ENCODE data around the gene SWAP70. TPM values are rescaled to one million over a fixed set of nuclear protein-coding genes. Genes with fewer than 3 reads are reported as not detected.

SWAP70 gene
- total and polyA plus RNA-seq, 2 of the 13 experiments (the other 11 are each of a cell fraction or from before 2014, with no cell fraction given) = 4.6 to 8.7 TPM

DNA sequence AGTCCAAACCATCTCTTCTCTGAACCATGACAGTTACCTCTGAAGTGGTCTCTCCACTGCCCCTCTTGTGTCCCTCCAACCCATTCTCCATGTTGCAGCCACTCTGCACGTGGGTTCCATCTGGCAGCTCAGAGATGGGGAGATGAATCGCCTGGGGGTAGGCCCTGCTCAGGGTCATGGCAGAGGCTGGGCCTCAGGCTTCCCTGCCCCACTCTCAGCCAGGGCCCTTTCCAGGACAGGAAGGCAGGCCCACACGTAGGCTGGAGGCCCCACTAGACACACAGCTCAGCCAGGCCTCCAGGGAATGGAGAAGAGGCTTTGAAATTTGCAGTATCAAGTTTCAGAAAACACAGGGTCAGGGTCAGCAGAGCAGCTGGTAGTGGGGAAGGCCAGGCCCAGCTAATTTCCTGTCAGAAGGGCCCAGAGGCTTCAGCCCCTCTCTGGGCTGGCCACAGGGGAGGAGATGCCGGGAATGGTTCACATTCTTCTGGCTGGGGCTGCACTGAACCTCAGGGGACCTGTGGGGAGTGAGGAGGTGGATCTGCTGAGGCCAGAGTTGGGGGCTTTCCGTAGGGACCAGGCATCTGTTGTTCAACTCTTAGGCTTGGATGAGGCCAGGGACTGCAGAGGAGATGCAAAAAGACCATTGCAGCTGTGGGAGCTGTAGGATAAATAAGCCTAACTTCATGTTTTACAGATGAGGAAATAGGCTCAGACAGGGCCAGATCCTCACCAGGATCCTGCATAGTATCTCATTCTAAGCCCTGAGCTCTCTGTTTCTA, 101.6 kb downstream of the SWAP70 start (continued):
- TF ChIP-seq TCF12 (IDR thresholded peaks at IDR 0.05) (no peak), TCF12 (CRISPR knock-in tag; IDR thresholded peaks at IDR 0.05) (peak; percentile 65; the same call in 1 of the 2 replicates), ZNF841 (CRISPR knock-in tag; IDR thresholded peaks at IDR 0.05; ENCODE audit: borderline replicate concordance) (no peak), ZNF501 (CRISPR knock-in tag; IDR thresholded peaks at IDR 0.05) (peak; percentile 96; the same call in 1 of the 2 replicates), TOE1 (CRISPR knock-in tag; IDR thresholded peaks at IDR 0.05) (no peak), HDAC1 (CRISPR knock-in tag; IDR thresholded peaks at IDR 0.05) (peak; percentile 90), HMG20B (CRISPR knock-in tag; conservative IDR thresholded peaks at IDR 0.05) (peak; percentile 53; the same call in 1 of the 2 replicates), ZFP62 (CRISPR knock-in tag; IDR thresholded peaks at IDR 0.05) (no peak), MYNN (CRISPR knock-in tag; IDR thresholded peaks at IDR 0.05; ENCODE audit: low read depth) (no peak), DRAP1 (CRISPR knock-in tag; IDR thresholded peaks at IDR 0.05) (peak; percentile 73), ZNF773 (CRISPR knock-in tag; IDR thresholded peaks at IDR 0.05; ENCODE audit: borderline replicate concordance) (0 out of 2 replicates have a peak, but pooled peaks have one; percentile 15), TEF (CRISPR knock-in tag; IDR thresholded peaks at IDR 0.05) (no peak), ZNF431 (CRISPR knock-in tag; IDR thresholded peaks at IDR 0.05; ENCODE audit: borderline replicate concordance, low read depth) (peak; percentile 64), POLR2A (IDR thresholded peaks at IDR 0.05; ENCODE audit: insufficient read depth in 1 of 2, low read depth in 2 of 2, low read length in 2 of 2) (0 out of 4 replicates have a peak, but pooled peaks of 1 of the 2 experiments have one; percentile 13), HNRNPUL1 (IDR thresholded peaks at IDR 0.05; ENCODE audit: low read depth, low read length) (no peak), ZNF44 (CRISPR knock-in tag; IDR thresholded peaks at IDR 0.05) (no peak), ZNF816 (CRISPR knock-in tag; IDR thresholded peaks at IDR 0.05; ENCODE audit: borderline replicate concordance) (peak; percentile 91; the same call in 1 of the 2 replicates), ZBTB38 (CRISPR knock-in tag; IDR thresholded peaks at IDR 0.05) (peak; percentile 87), NR2F2 (IDR thresholded peaks at IDR 0.05; ENCODE audit: borderline replicate concordance, low read depth) (peak; percentile 89), CBX2 (IDR thresholded peaks at IDR 0.05; ENCODE audit: low read depth, low read length) (no peak), CBX2 (CRISPR knock-in tag; IDR thresholded peaks at IDR 0.05; ENCODE audit: low read depth) (no peak), ZMYM2 (CRISPR knock-in tag; IDR thresholded peaks at IDR 0.05) (peak; percentile 90), NKX3-1 (CRISPR knock-in tag; IDR thresholded peaks at IDR 0.05) (peak; percentile 66; the same call in 1 of the 2 replicates), PPARG (CRISPR knock-in tag; conservative IDR thresholded peaks at IDR 0.05) (peak; percentile 79; the same call in 1 of the 2 replicates), ZNF570 (CRISPR knock-in tag; IDR thresholded peaks at IDR 0.05; ENCODE audit: borderline replicate concordance) (no peak), ZNF569 (CRISPR knock-in tag; IDR thresholded peaks at IDR 0.05; ENCODE audit: borderline replicate concordance) (no peak), REPIN1 (CRISPR knock-in tag; IDR thresholded peaks at IDR 0.05; ENCODE audit: borderline replicate concordance, low read depth) (peak; percentile 84), AGO1 (IDR thresholded peaks at IDR 0.05; ENCODE audit: low read depth, low read length, poor library complexity, severe bottlenecking) (no peak), RARG (CRISPR knock-in tag; IDR thresholded peaks at IDR 0.05; ENCODE audit: low read depth) (no peak)
- TF ChIP-seq, protein P1, sequence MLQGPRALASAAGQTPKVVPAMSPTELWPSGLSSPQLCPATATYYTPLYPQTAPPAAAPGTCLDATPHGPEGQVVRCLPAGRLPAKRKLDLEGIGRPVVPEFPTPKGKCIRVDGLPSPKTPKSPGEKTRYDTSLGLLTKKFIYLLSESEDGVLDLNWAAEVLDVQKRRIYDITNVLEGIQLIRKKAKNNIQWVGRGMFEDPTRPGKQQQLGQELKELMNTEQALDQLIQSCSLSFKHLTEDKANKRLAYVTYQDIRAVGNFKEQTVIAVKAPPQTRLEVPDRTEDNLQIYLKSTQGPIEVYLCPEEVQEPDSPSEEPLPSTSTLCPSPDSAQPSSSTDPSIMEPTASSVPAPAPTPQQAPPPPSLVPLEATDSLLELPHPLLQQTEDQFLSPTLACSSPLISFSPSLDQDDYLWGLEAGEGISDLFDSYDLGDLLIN (CRISPR knock-in tag; IDR thresholded peaks at IDR 0.05; ENCODE audit: borderline replicate concordance) = no peak
